GM21737 (cell line): ENCODE data around the gene INTS7.
"Not testable (repeated sequence)": the region's sequence is repeated elsewhere in the genome, so short reads cannot be mapped to it uniquely, and the experiment has no call there.

Experiments
- ATAC-seq: cut with Tn5 transposase; IDR thresholded peaks from one replicate; pipeline ENCODE4 v1.9.1; 2021; ENCODE audit warnings: mild to moderate bottlenecking, moderate library complexity; ENCODE audit not compliant: unreplicated experiment

Gene INTS7

GRCh38 chr1:211937422-211937821 is 97.9 kb downstream of the INTS7 start:
- not testable (repeated sequence) for ATAC-seq

GRCh38 chr1:211935448-211935970 is 99.8 kb downstream of the INTS7 start:
- ATAC-seq: peak; percentile 65

- no peak for ATAC-seq
Measured at GRCh38 chr1:211933946-211934714, 101.2 kb downstream of the INTS7 start.

GRCh38 chr1:211932933-211933254 is 102.5 kb downstream of the INTS7 start:
- ATAC-seq: no peak

GRCh38 chr1:211932231-211932932 is 103.0 kb downstream of the INTS7 start:
- no peak for ATAC-seq

- ATAC-seq: no peak
Measured at GRCh38 chr1:211929683-211930082, 105.7 kb downstream of the INTS7 start.

- ATAC-seq: no peak
Measured at GRCh38 chr1:211928993-211929637, 106.2 kb downstream of the INTS7 start.

GRCh38 chr1:211928290-211928801 is 107.0 kb downstream of the INTS7 start:
- ATAC-seq: no peak

- ATAC-seq: no peak
Measured at GRCh38 chr1:211925016-211925415, 110.3 kb downstream of the INTS7 start.

GRCh38 chr1:211924256-211924655 is 111.1 kb downstream of the INTS7 start:
- ATAC-seq: no peak

- ATAC-seq: no peak
Measured at GRCh38 chr1:211923095-211923494, 112.3 kb downstream of the INTS7 start.

GRCh38 chr1:211921579-211922095 is 113.7 kb downstream of the INTS7 start:
- ATAC-seq: no peak

GRCh38 chr1:211920602-211921226 is 114.6 kb downstream of the INTS7 start:
- ATAC-seq: no peak

- ATAC-seq: no peak
Measured at GRCh38 chr1:211920141-211920572, 115.2 kb downstream of the INTS7 start.

GRCh38 chr1:211918843-211919414 is 116.4 kb downstream of the INTS7 start:
- ATAC-seq: no peak

- ATAC-seq: not testable (repeated sequence)
Measured at GRCh38 chr1:211916458-211916857, 118.9 kb downstream of the INTS7 start.

GRCh38 chr1:211915924-211916323 is 119.4 kb downstream of the INTS7 start:
- no peak for ATAC-seq

- ATAC-seq: no peak
Measured at GRCh38 chr1:211912844-211913432, 122.4 kb downstream of the INTS7 start.

GRCh38 chr1:211912038-211912437 is 123.3 kb downstream of the INTS7 start:
- no peak for ATAC-seq

- ATAC-seq: no peak
Measured at GRCh38 chr1:211910913-211911485, 124.4 kb downstream of the INTS7 start.
